PC-9 (cell line): ENCODE data around the gene ENPP7. TPM values are rescaled to one million over a fixed set of nuclear protein-coding genes. Genes with fewer than 3 reads are reported as not detected.

Experiments
- BruUV-seq: library from RNA; stranded (reverse); fragments of 400-500 nt; replicated peaks from 2 replicates; lab custom pipeline; 2021; lab: Mats Ljungman, UMichigan
- CTCF ChIA-PET: fragments of 300-600 bp; sonication (Branson Sonifier 250); formaldehyde crosslinking; loops from one replicate; lab custom pipeline; 2022; ENCODE audit warnings: antibody characterized with exemption; lab: Charles Lee
- POLR2A ChIA-PET: fragments of 300-600 bp; sonication (Branson Sonifier 250); formaldehyde crosslinking; loops from one replicate; lab custom pipeline; 2022; ENCODE audit warnings: antibody characterized with exemption; ENCODE audit not compliant: unreplicated experiment; lab: Charles Lee
- DNase-seq, 2 experiments: peaks; one replicate each; pipeline versions ENCODE4 v3.0.0 to v3.0.0-alpha.2; 2015 to 2022; ENCODE audit warnings: mixed read lengths in 1 of 2
- H2AFZ ChIP-seq: fragments of 200-600 bp; sonication (generic); 2 replicates; pipeline ENCODE4 v1.8.1; 2017; ENCODE audit warnings: antibody characterized with exemption
- H3F3A ChIP-seq: fragments of 200-600 bp; sonication (generic); 2 replicates; pipeline ENCODE4 v1.8.1; 2017; ENCODE audit warnings: antibody characterized with exemption, mild to moderate bottlenecking, low read depth; ENCODE audit not compliant: insufficient read depth
- H3K27ac ChIP-seq: fragments of 200-600 bp; sonication (generic); 2 replicates; pipeline ENCODE4 v1.6.1; 2016; ENCODE audit warnings: mixed run types
- H3K27me3 ChIP-seq: fragments of 200-600 bp; sonication (generic); 2 replicates; pipeline ENCODE4 v1.6.1; 2016; ENCODE audit warnings: low read depth, mixed run types; ENCODE audit not compliant: insufficient read depth
- H3K36me3 ChIP-seq: fragments of 200-600 bp; sonication (generic); 2 replicates; pipeline ENCODE4 v1.6.1; 2016; ENCODE audit warnings: low read depth, mixed run types
- H3K4me1 ChIP-seq: fragments of 200-600 bp; sonication (generic); replicated peaks from 2 replicates; pipeline ENCODE4 v1.6.1; 2016; ENCODE audit warnings: mixed run types; ENCODE audit not compliant: insufficient read depth
- H3K4me2 ChIP-seq: fragments of 200-600 bp; sonication (generic); 2 replicates; pipeline ENCODE4 v1.6.1; 2017; ENCODE audit warnings: mixed run types
- H3K4me3 ChIP-seq: fragments of 200-600 bp; sonication (generic); 2 replicates; pipeline ENCODE4 v1.6.1; 2016; ENCODE audit warnings: mixed run types
- H3K79me2 ChIP-seq: fragments of 200-600 bp; sonication (generic); 2 replicates; pipeline ENCODE4 v1.6.1; 2017; ENCODE audit warnings: low read depth, mixed run types
- H3K9me2 ChIP-seq: fragments of 200-600 bp; sonication (generic); 2 replicates; pipeline ENCODE4 v1.8.1; 2017; ENCODE audit warnings: mild to moderate bottlenecking; ENCODE audit not compliant: insufficient read depth
- H3K9me3 ChIP-seq: fragments of 200-600 bp; sonication (generic); 2 replicates; pipeline ENCODE4 v1.8.1; 2016; ENCODE audit warnings: low read depth; ENCODE audit not compliant: insufficient read depth
- H4K20me1 ChIP-seq: fragments of 200-600 bp; sonication (generic); 2 replicates; pipeline ENCODE4 v1.8.1; 2017; ENCODE audit not compliant: insufficient read depth
- EZH2 ChIP-seq: fragments of 200-600 bp; sonication (generic); IDR thresholded peaks from 2 replicates; pipeline ENCODE4 v1.8.0; 2017; ENCODE audit warnings: antibody characterized with exemption, low read depth
- intact Hi-C: fragments of 100-400 bp; cut with micrococcal nuclease; formaldehyde crosslinking; loops from one replicate; pipeline ENCODE4 v1.10.0; 2022; ENCODE audit not compliant: unreplicated experiment
- total RNA-seq: library from RNA; stranded (reverse); gene quantifications from 2 replicates; pipeline ENCODE4 v1.2.3, GENCODE V29; 2021
- TF ChIP-seq, protein P1 (sequence below): fragments of 200-600 bp; sonication (generic); conservative IDR thresholded peaks from 2 replicates; pipeline ENCODE4 v1.6.1; 2017; ENCODE audit warnings: mixed run types, antibody characterized with exemption, mild to moderate bottlenecking, moderate library complexity

Gene ENPP7
- total RNA-seq, 1 experiment from 2014 or later: not detected

DNA sequence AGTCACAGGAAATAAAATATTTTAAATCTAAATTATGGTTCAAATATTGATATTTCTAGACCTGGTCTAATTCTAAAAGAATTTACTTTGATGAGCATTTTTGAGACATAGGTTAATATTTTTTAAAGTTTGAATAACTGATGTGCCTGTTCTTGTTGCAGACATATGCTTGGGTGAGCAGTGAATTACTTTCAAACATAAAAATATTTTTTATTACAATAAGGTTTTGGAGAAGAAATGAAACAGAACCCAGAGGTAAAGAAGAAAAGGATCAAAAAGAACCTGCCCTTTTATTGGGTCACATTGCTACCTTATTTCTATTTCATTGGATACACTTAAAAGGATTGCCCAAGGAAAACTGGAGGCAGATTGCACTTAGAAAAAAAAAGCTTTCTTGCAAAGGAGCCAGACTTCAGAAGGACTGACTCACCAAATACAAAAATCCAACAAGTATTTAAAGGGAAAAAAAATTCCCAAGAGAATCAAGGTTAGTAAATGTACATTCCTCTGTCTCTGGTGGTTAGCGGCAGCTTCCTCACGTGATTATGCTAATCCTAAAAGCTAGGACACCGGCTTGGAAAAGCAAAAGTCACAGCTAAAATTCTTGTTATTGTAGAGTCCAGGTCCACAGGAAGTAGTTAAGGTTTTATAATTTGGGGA, 18.5 kb downstream of the ENPP7 start:
- Histone ChIP-seq H3K4me2 (no peak overlapping the region), H3K27me3 (no peaks in the 10 kb centered on the region), H2AFZ (no peak overlapping the region), H3K27ac (peak overlapping the region; percentile 18; the same call in 1 of the 2 replicates), H3K4me1 (peaks cover 32% of the 10 kb centered on the region), H3F3A (peaks cover 51% of the 10 kb centered on the region), H3K9me3 (no peaks in the 10 kb centered on the region), H3K36me3 (no peaks in the 10 kb centered on the region), H3K4me3 (no peak overlapping the region), H4K20me1 (no peaks in the 10 kb centered on the region), H3K9me2 (no peaks in the 10 kb centered on the region), H3K79me2 (no peaks in the 10 kb centered on the region; the same call in 1 of the 2 replicates)
- intact Hi-C loops: no loop called here
- no TSS peak for BruUV-seq
- POLR2A ChIA-PET: no interaction called here
- TF ChIP-seq, protein P1, sequence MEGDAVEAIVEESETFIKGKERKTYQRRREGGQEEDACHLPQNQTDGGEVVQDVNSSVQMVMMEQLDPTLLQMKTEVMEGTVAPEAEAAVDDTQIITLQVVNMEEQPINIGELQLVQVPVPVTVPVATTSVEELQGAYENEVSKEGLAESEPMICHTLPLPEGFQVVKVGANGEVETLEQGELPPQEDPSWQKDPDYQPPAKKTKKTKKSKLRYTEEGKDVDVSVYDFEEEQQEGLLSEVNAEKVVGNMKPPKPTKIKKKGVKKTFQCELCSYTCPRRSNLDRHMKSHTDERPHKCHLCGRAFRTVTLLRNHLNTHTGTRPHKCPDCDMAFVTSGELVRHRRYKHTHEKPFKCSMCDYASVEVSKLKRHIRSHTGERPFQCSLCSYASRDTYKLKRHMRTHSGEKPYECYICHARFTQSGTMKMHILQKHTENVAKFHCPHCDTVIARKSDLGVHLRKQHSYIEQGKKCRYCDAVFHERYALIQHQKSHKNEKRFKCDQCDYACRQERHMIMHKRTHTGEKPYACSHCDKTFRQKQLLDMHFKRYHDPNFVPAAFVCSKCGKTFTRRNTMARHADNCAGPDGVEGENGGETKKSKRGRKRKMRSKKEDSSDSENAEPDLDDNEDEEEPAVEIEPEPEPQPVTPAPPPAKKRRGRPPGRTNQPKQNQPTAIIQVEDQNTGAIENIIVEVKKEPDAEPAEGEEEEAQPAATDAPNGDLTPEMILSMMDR: no peak
- no peak for DNase-seq
- CTCF ChIA-PET: interaction anchor here (0.5 kb wide), 1 partner anchor 167 kb away, joined by 3 read pairs; no protein-coding TSS in a partner anchor

DNA sequence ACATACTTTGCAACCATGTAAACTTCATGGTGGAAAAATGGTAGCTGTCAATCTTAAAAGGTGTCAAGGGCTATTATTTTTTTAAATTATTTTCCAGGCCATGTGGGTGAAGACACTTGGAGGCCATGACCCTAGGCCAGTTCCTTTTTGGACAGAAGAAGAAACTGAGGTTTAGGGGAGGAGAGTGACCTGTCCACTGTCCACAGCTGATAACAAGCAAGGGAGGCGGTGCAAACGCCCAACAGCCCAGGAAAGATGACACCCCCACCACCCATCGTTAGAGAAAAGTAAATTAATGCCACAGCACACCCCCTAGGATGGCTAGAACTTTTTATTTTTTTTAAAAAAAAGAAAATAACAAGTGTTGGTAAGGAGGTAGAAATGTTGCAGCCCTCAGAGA, 19.2 kb downstream of the ENPP7 start:
- Histone ChIP-seq H3K36me3 (no peaks in the 10 kb centered on the region), H3K27ac (peak overlapping the region; percentile 18; the same call in 1 of the 2 replicates), H3K9me3 (no peaks in the 10 kb centered on the region), H2AFZ (no peak overlapping the region), H4K20me1 (no peaks in the 10 kb centered on the region), H3K27me3 (no peaks in the 10 kb centered on the region), H3K9me2 (no peaks in the 10 kb centered on the region), H3K4me1 (peaks cover 32% of the 10 kb centered on the region), H3K79me2 (no peaks in the 10 kb centered on the region; the same call in 1 of the 2 replicates), H3F3A (peaks cover 52% of the 10 kb centered on the region), H3K4me2 (no peak overlapping the region), H3K4me3 (no peak overlapping the region)
- POLR2A ChIA-PET: no interaction called here
- no TSS peak for BruUV-seq
- no peak for DNase-seq
- intact Hi-C loops: loop anchor here (2.0 kb wide), 1 partner anchor 19 kb away; no protein-coding TSS in a partner anchor
- CTCF ChIA-PET: no interaction called here
- TF ChIP-seq EZH2: no peak
- TF ChIP-seq, protein P1: no peak

DNA sequence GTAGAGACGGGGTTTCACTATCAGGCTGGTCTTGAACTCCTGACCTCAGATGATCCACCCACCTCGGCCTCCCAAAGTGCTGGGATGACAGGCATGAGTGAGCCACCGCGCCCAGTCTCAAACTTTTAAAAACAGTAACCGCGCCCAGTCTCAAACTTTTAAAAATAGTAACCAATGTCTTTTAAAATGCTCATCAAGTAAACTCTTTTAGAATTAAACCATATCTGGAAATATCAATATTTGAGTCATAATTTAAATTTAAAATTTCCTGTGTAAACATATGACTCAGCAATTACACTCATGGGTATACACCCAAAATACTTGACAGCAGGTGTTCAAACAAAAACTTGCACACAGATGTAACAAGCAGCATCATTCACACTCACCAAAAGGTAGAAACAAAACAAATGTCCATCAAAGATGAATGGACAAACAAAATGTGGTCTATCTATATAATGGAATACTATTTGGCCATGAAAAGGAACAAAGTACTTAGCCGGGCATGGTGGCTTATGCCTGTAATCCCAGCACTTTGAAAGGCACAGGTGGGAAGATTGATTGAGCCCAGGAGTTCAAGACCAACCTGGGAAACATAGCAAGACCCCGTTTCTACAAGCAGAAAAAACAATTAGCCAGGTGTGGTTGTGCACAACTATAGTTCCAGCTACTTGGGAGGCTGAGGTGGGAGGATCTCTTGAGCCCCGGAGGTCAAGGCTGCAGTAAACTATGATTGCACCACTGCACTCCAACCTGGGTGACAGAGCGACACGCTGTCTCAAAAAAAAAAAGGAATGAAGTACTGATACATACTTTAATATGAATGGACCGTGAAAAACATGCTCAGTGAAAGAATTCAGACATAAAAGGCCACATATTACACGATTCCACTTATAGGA, 20.2 kb downstream of the ENPP7 start:
- H3K4me1 ChIP-seq: peaks cover 29% of the 10 kb centered on the region
- no peak overlapping the region for H3K4me2 ChIP-seq
- ChIA-PET CTCF (interaction anchor here (0.7 kb wide), 1 partner anchor 28 kb away, joined by 3 read pairs; no protein-coding TSS in a partner anchor), POLR2A (no interaction called here)
- no peak overlapping the region for H3K4me3 ChIP-seq
- H4K20me1 ChIP-seq: no peaks in the 10 kb centered on the region
- peaks cover 46% of the 10 kb centered on the region for H3F3A ChIP-seq
- BruUV-seq: no TSS peak
- no peak for TF ChIP-seq EZH2
- TF ChIP-seq, protein P1: no peak
- H3K27me3 ChIP-seq: no peaks in the 10 kb centered on the region
- intact Hi-C loops: loop anchor here (2.0 kb wide), 1 partner anchor 18 kb away; no protein-coding TSS in a partner anchor
- no peaks in the 10 kb centered on the region; the same call in 1 of the 2 replicates for H3K79me2 ChIP-seq
- H3K9me2 ChIP-seq: no peaks in the 10 kb centered on the region
- no peak overlapping the region for H2AFZ ChIP-seq
- DNase-seq: peak in 1 of 2 experiments; percentile 67
- no peaks in the 10 kb centered on the region for H3K9me3 ChIP-seq
- no peaks in the 10 kb centered on the region for H3K36me3 ChIP-seq
- H3K27ac ChIP-seq: peak overlapping the region; percentile 54
